MCF 10A (cell line): ENCODE data around the gene OBSCN. TPM values are rescaled to one million over a fixed set of nuclear protein-coding genes. Genes with fewer than 3 reads are reported as not detected.
A peak's percentile ranks its signal among the peaks of the same experiment; 100 is the strongest.

Source experiments
- BruUV-seq: library from RNA; stranded (reverse); fragments of 400-500 nt; replicated peaks from 2 replicates; lab custom pipeline; 2021; lab: Mats Ljungman, UMichigan
- CTCF ChIA-PET: fragments of 300-600 bp; sonication (Branson Sonifier 250); formaldehyde crosslinking; extraction: SDS; loops from one replicate; lab custom pipeline; 2021; ENCODE audit warnings: antibody characterized with exemption, inconsistent platforms; lab: Yijun Ruan, JAX
- POLR2A ChIA-PET: fragments of 300-600, 350-650 bp; sonication (Branson Sonifier 250); formaldehyde crosslinking; extraction: SDS; loops from one replicate; lab custom pipeline; 2020; ENCODE audit warnings: antibody characterized with exemption, inconsistent platforms; lab: Yijun Ruan, JAX
- DNase-seq: peaks from one replicate; pipeline ENCODE4 v3.0.0-alpha.2; 2018; ENCODE audit not compliant: unreplicated experiment
- H3K27ac Mint-ChIP-seq: one replicate; pipeline ENCODE4 v1.8.0; 2022; ENCODE audit warnings: mild to moderate bottlenecking, low read depth, mixed read lengths; ENCODE audit not compliant: unreplicated experiment
- H3K27me3 Mint-ChIP-seq: one replicate; pipeline ENCODE4 v1.8.0; 2022; ENCODE audit warnings: mixed read lengths; ENCODE audit not compliant: insufficient read depth, unreplicated experiment
- H3K36me3 Mint-ChIP-seq: one replicate; pipeline ENCODE4 v1.8.0; 2022; ENCODE audit warnings: mild to moderate bottlenecking, moderate library complexity, mixed read lengths; ENCODE audit not compliant: insufficient read depth, unreplicated experiment
- H3K4me1 Mint-ChIP-seq: one replicate; pipeline ENCODE4 v1.8.0; 2022; ENCODE audit warnings: mixed read lengths; ENCODE audit not compliant: insufficient read depth, unreplicated experiment
- H3K4me3 Mint-ChIP-seq: one replicate; pipeline ENCODE4 v1.8.0; 2022; ENCODE audit warnings: mild to moderate bottlenecking, moderate library complexity, mixed read lengths; ENCODE audit not compliant: unreplicated experiment
- H3K9me3 Mint-ChIP-seq: one replicate; pipeline ENCODE4 v1.8.0; 2022; ENCODE audit warnings: mixed read lengths; ENCODE audit not compliant: unreplicated experiment
- CTCF ChIP-seq: fragments of 200-600 bp; IDR thresholded peaks from one replicate; pipeline ENCODE4 v1.8.0; 2022; ENCODE audit warnings: antibody characterized with exemption, mild to moderate bottlenecking; ENCODE audit not compliant: unreplicated experiment
- intact Hi-C: fragments of 100-400 bp; cut with micrococcal nuclease; formaldehyde crosslinking; loops from 2 replicates; pipeline ENCODE4 v1.14.1; 2022
- total RNA-seq: library from RNA; stranded (reverse); gene quantifications from 2 replicates; pipeline ENCODE4 v1.2.3, GENCODE V29; 2022

OBSCN gene
- total RNA-seq, 1 experiment from 2014 or later = 22.6 TPM

- peak; percentile 33 for DNase-seq
- Mint-ChIP-seq H3K9me3 (peaks cover 40% of the 10 kb centered on the region), H3K4me3 (no peak overlapping the region), H3K27me3 (no peaks in the 10 kb centered on the region), H3K27ac (no peak overlapping the region), H3K36me3 (peaks cover 4% of the 10 kb centered on the region), H3K4me1 (no peaks in the 10 kb centered on the region)
- ChIA-PET POLR2A (interaction anchor here (0.6 to 1.4 kb wide), 4 partner anchors 30 to 317 kb away, joined by 3 to 8 read pairs (median 4); partner anchors contain the start of gene TRIM11), CTCF (interaction anchor here (0.6 kb wide), 1 partner anchor 1574 kb away, joined by 3 read pairs; no protein-coding TSS in a partner anchor)
- no TSS peak for BruUV-seq
- intact Hi-C loops = loop anchor here (10.0 kb wide), 1 partner anchor 714 kb away; no protein-coding TSS in a partner anchor
- TF ChIP-seq CTCF = no peak
These were observed 8.8 kb upstream of the OBSCN start for GRCh38 chr1:228198977-228199590.

GRCh38 chr1:228204958-228205357 is 2.9 kb upstream of the OBSCN start:
- no peak for DNase-seq
- ChIA-PET CTCF (interaction anchor here (0.6 to 1.6 kb wide), 3 partner anchors 9 to 202 kb away, joined by 5 to 11 read pairs (median 6); no protein-coding TSS in a partner anchor), POLR2A (interaction anchor here (1.1 to 1.7 kb wide), 2 partner anchors 11 to 40 kb away, joined by 3 to 6 read pairs; partner anchors contain the start of gene IBA57)
- no peak overlapping the region for H3K27ac Mint-ChIP-seq
- peaks cover 2% of the 10 kb centered on the region for H3K4me1 Mint-ChIP-seq
- no peaks in the 10 kb centered on the region for H3K27me3 Mint-ChIP-seq
- peaks cover 12% of the 10 kb centered on the region for H3K9me3 Mint-ChIP-seq
- no peaks in the 10 kb centered on the region for H3K36me3 Mint-ChIP-seq
- BruUV-seq = no TSS peak
- intact Hi-C loops = no loop called here
- no peak overlapping the region for H3K4me3 Mint-ChIP-seq
- no peak for TF ChIP-seq CTCF

GRCh38 chr1:228205526-228206436 is 2.1 kb upstream of the OBSCN start:
- no TSS peak for BruUV-seq
- Mint-ChIP-seq H3K9me3 (peaks cover 7% of the 10 kb centered on the region), H3K36me3 (no peaks in the 10 kb centered on the region), H3K4me1 (peaks cover 8% of the 10 kb centered on the region), H3K4me3 (no peak overlapping the region), H3K27ac (no peak overlapping the region), H3K27me3 (no peaks in the 10 kb centered on the region)
- intact Hi-C loops = no loop called here
- no peak for DNase-seq
- TF ChIP-seq CTCF = no peak
- POLR2A ChIA-PET = interaction anchor here (0.8 to 1.1 kb wide), 2 partner anchors 12 to 75 kb away, joined by 3 read pairs; no protein-coding TSS in a partner anchor
- CTCF ChIA-PET = interaction anchor here (0.7 to 1.2 kb wide), 4 partner anchors 75 to 461 kb away, joined by 3 to 5 read pairs (median 4); no protein-coding TSS in a partner anchor
